A549 (cell line): Measurements from ENCODE around the gene SORBS1. TPM values are rescaled to one million over a fixed set of nuclear protein-coding genes. Genes with fewer than 3 reads are reported as not detected.

Experiments used
- ATAC-seq, 2 experiments: fragments of 200-7000 bp in 1 of 2; fragments of >200 bp in 1 of 2; cut with Nextera tagmentation in 1 of 2; cut with Tn5 transposase in 1 of 2; 3 replicates each; pipeline versions ENCODE4 v1.8.0 to v1.9.1; 2018 to 2020; ENCODE audit warnings: mild to moderate bottlenecking in 1 of 2, moderate library complexity in 1 of 2
- CTCF ChIA-PET: fragments of 300-600 bp; sonication (Branson Sonifier 250); formaldehyde crosslinking; extraction: SDS; loops from one replicate; lab custom pipeline; 2021; ENCODE audit warnings: antibody characterized with exemption, inconsistent platforms; lab: Yijun Ruan, JAX
- POLR2A ChIA-PET: fragments of 350-600 bp; formaldehyde crosslinking; extraction: SDS; loops from one replicate; lab custom pipeline; 2021; ENCODE audit warnings: antibody characterized with exemption, inconsistent platforms; lab: Yijun Ruan, JAX
- DNase-seq, 2 experiments: peaks; one replicate each; pipeline versions ENCODE4 v3.0.0 to v3.0.0-alpha.2; 2011 to 2016; ENCODE audit warnings: low read depth in 1 of 2, low spot score in 1 of 2
- FAIRE-seq: peaks from 2 replicates; lab custom pipeline; 2011; peaks lifted over from hg19 to GRCh38; lab: Jason Lieb, UNC
- H3K27ac ChIP-seq, 2 experiments: fragments of >200 bp; sonication (Bioruptor Twin); formaldehyde crosslinking; 3 replicates each; pipeline ENCODE4 v1.5.1; 2016 to 2017
- H3K4me1 ChIP-seq: fragments of >200 bp; sonication (Bioruptor Twin); formaldehyde crosslinking; 3 replicates; pipeline ENCODE4 v1.6.1; 2016
- H3K4me2 ChIP-seq: fragments of >200 bp; sonication (Bioruptor Twin); formaldehyde crosslinking; 3 replicates; pipeline ENCODE4 v1.6.1; 2016
- H3K4me3 ChIP-seq: fragments of >200 bp; sonication (Bioruptor Twin); formaldehyde crosslinking; 3 replicates; pipeline ENCODE4 v1.5.1; 2016
- H3K9me3 ChIP-seq: fragments of >200 bp; sonication (Bioruptor Twin); formaldehyde crosslinking; 3 replicates; pipeline ENCODE4 v1.6.1; 2016
- BHLHE40 ChIP-seq: IDR thresholded peaks from 2 replicates; pipeline ENCODE4 v1.6.1; 2012; ENCODE audit warnings: low read depth, low read length, inconsistent platforms
- CEBPB ChIP-seq, 2 experiments: fragments of >200 bp in 1 of 2; sonication (Bioruptor Twin) in 1 of 2; formaldehyde crosslinking in 1 of 2; IDR thresholded peaks; 2 replicates each; pipeline ENCODE4 v1.6.1; 2012 to 2016
- EHF ChIP-seq: fragments of 250-450 bp; sonication (Bioruptor Pico); IDR thresholded peaks from 2 replicates; pipeline ENCODE4 v1.5.0; 2020; ENCODE audit warnings: mild to moderate bottlenecking
- EP300 ChIP-seq, 2 experiments: fragments of >200 bp; sonication (Bioruptor Twin); formaldehyde crosslinking; IDR thresholded peaks; 2 replicates in 1 of 2; 3 replicates in 1 of 2; pipeline ENCODE4 v1.6.1; 2016 to 2017
- FOSL2 ChIP-seq, 2 experiments: fragments of 450-650 bp in 1 of 2; fragments of >200 bp in 1 of 2; sonication (Bioruptor Twin) in 1 of 2; formaldehyde crosslinking; IDR thresholded peaks; 2 replicates each; pipeline versions ENCODE4 v1.5.0 to v1.6.1; 2016 to 2020; ENCODE audit warnings: mild to moderate bottlenecking in 1 of 2, moderate library complexity in 1 of 2
- HEYL ChIP-seq: fragments of 250-450 bp; sonication (Bioruptor Pico); IDR thresholded peaks from 2 replicates; pipeline ENCODE4 v1.8.0; 2021; ENCODE audit warnings: mild to moderate bottlenecking, moderate library complexity
- HOXA7 ChIP-seq: fragments of 250-450 bp; sonication (Bioruptor Pico); IDR thresholded peaks from 2 replicates; pipeline ENCODE4 v1.5.0; 2020; ENCODE audit warnings: mild to moderate bottlenecking, moderate library complexity
- HOXB5 ChIP-seq: fragments of 250-450 bp; sonication (Bioruptor Pico); IDR thresholded peaks from 2 replicates; pipeline ENCODE4 v1.5.0; 2020; ENCODE audit warnings: mild to moderate bottlenecking, moderate library complexity
- JUN ChIP-seq, 2 experiments: fragments of >200 bp; sonication (Bioruptor Twin); formaldehyde crosslinking; IDR thresholded peaks; 2 replicates in 1 of 2; 3 replicates in 1 of 2; pipeline ENCODE4 v1.6.1; 2016 to 2017
- JUNB ChIP-seq: fragments of >200 bp; sonication (Bioruptor Twin); formaldehyde crosslinking; IDR thresholded peaks from 2 replicates; pipeline ENCODE4 v1.6.1; 2016
- KDM5A ChIP-seq: fragments of 200-600 bp; sonication (generic); IDR thresholded peaks from 2 replicates; pipeline ENCODE4 v1.6.1; 2016; ENCODE audit warnings: antibody characterized with exemption, mild to moderate bottlenecking
- MYC ChIP-seq: IDR thresholded peaks from 2 replicates; pipeline ENCODE4 v1.6.1; 2012; ENCODE audit warnings: mild to moderate bottlenecking, inconsistent platforms, low read length, improper control_type of control experiment, borderline replicate concordance
- NPAS2 ChIP-seq: fragments of 250-450 bp; sonication (Bioruptor Pico); IDR thresholded peaks from 2 replicates; pipeline ENCODE4 v1.8.0; 2022; ENCODE audit warnings: mild to moderate bottlenecking, moderate library complexity, borderline replicate concordance
- NR3C1 ChIP-seq: fragments of >200 bp; sonication (Bioruptor Twin); formaldehyde crosslinking; IDR thresholded peaks from 3 replicates; pipeline ENCODE4 v1.6.1; 2017
- POLR2A ChIP-seq: IDR thresholded peaks from 2 replicates; pipeline ENCODE4 v1.6.1; 2012; ENCODE audit warnings: mild to moderate bottlenecking, low read length
- RAD21 ChIP-seq, 2 experiments: fragments of >200 bp in 1 of 2; sonication (Bioruptor Twin) in 1 of 2; formaldehyde crosslinking in 1 of 2; IDR thresholded peaks in 1 of 2; conservative IDR thresholded peaks in 1 of 2; 2 replicates in 1 of 2; 3 replicates in 1 of 2; pipeline ENCODE4 v1.6.1; 2012 to 2018; ENCODE audit warnings: inconsistent platforms in 1 of 2
- RARB ChIP-seq: fragments of 250-450 bp; sonication (Bioruptor Pico); IDR thresholded peaks from 2 replicates; pipeline ENCODE4 v1.8.0; 2021; ENCODE audit warnings: mild to moderate bottlenecking, moderate library complexity
- RNF2 ChIP-seq: fragments of 200-600 bp; sonication (generic); IDR thresholded peaks from 2 replicates; pipeline ENCODE4 v1.6.1; 2016; ENCODE audit warnings: low read depth, mild to moderate bottlenecking, antibody characterized with exemption, moderate library complexity, borderline replicate concordance
- TP53 ChIP-seq: fragments of 250-450 bp; sonication (Bioruptor Pico); IDR thresholded peaks from 2 replicates; pipeline ENCODE4 v1.5.0; 2021; ENCODE audit warnings: mild to moderate bottlenecking, moderate library complexity
- ZSCAN20 ChIP-seq: fragments of 250-450 bp; sonication (Bioruptor Pico); IDR thresholded peaks from 2 replicates; pipeline ENCODE4 v1.8.0; 2022; ENCODE audit warnings: mild to moderate bottlenecking, moderate library complexity
- WGBS: methylation state at CpG from one replicate; pipeline ENCODE4 v1.1.6; 2017; ENCODE audit errors: missing lambda C conversion rate; 5-methylcytosine and 5-hydroxymethylcytosine counted together
- polyA plus RNA-seq, 4 experiments: library from polyadenylated mRNA; depleted of rRNA in 3 of 4; stranded (reverse); fragments of >200 nt; fragmentation: RNase III in 1 of 4; extraction: RNeasy Plus Mini Kit Qiagen cat#74134 plus additional on column Dnase treatment in 1 of 4; gene quantifications; 2 replicates in 3 of 4; 3 replicates in 1 of 4; pipeline ENCODE4 v1.2.3, GENCODE V29; 2011 to 2017
- TF ChIP-seq, protein P1 (sequence below): fragments of 150-350 bp; IDR thresholded peaks from 2 replicates; pipeline ENCODE4 v1.6.1; 2014; ENCODE audit warnings: low read depth, mild to moderate bottlenecking, low read length
- TF ChIP-seq, protein P2 (sequence below): fragments of >200 bp; sonication (Bioruptor Twin); formaldehyde crosslinking; IDR thresholded peaks from 3 replicates; pipeline ENCODE4 v1.6.1; 2016
- TF ChIP-seq, protein P3 (sequence below): IDR thresholded peaks from 2 replicates; pipeline ENCODE4 v1.6.1; 2012
- TF ChIP-seq, protein P4 (sequence below): fragments of 250-450 bp; sonication (Bioruptor Pico); IDR thresholded peaks from 2 replicates; pipeline ENCODE4 v1.5.0; 2020; ENCODE audit warnings: low read depth, mild to moderate bottlenecking, moderate library complexity
- TF ChIP-seq, protein P5 (sequence below): fragments of 200-600 bp; sonication (generic); IDR thresholded peaks from 2 replicates; pipeline ENCODE4 v1.6.1; 2016; ENCODE audit warnings: antibody characterized with exemption, mild to moderate bottlenecking, moderate library complexity

The SORBS1 gene
- polyA plus RNA-seq, 2 of the 4 experiments (the other 2 are of a cell fraction): 0.39 to 0.80 TPM

DNA sequence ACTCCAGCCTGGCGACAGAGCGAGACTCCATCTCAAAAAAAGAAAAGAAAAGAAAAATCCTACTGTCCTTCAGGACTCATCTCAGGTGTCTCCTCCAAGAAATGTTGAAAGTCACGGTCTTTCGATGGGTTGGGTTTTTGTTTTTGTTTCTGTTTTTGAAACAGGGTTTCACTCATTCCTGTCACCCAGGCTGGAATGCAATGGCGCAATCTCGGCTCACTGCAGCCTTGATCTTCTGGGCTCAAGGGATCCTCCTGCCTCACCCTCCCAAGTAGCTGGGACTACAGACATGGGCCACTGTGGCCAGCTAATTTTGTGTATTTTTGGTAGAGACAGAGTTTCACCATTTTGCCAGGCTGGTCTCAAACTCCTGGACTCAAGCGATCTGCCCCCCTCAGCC, 3.1 kb upstream of the SORBS1 start:
- ATAC-seq (no peak), DNase-seq (no peak), FAIRE-seq (no peak)
- no peak overlapping the region for H3K4me3 ChIP-seq
- ChIA-PET POLR2A (no interaction called here), CTCF (no interaction called here)
- 0 out of 3 replicates have a peak, but pooled peaks cover 6% of the 10 kb centered on the region for H3K4me1 ChIP-seq
- WGBS: 86% methylated on average over 7 of the region's 7 CpGs
- H3K9me3 ChIP-seq: no peaks in the 10 kb centered on the region
- H3K27ac ChIP-seq: no peak overlapping the region
- TF ChIP-seq JUNB: no peak
- TF ChIP-seq BHLHE40: no peak
- TF ChIP-seq HOXA7 (CRISPR knock-in tag): no peak
- TF ChIP-seq EP300 (IDR thresholded peaks at IDR 0.05): no peak
- TF ChIP-seq, protein P1, sequence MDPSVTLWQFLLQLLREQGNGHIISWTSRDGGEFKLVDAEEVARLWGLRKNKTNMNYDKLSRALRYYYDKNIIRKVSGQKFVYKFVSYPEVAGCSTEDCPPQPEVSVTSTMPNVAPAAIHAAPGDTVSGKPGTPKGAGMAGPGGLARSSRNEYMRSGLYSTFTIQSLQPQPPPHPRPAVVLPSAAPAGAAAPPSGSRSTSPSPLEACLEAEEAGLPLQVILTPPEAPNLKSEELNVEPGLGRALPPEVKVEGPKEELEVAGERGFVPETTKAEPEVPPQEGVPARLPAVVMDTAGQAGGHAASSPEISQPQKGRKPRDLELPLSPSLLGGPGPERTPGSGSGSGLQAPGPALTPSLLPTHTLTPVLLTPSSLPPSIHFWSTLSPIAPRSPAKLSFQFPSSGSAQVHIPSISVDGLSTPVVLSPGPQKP: no peak
- no peak for TF ChIP-seq MYC
- no peak for TF ChIP-seq EHF (CRISPR knock-in tag)
- no peak for TF ChIP-seq NPAS2 (CRISPR knock-in tag)
- no peak for TF ChIP-seq CEBPB (IDR thresholded peaks at IDR 0.05)
- no peak for TF ChIP-seq RAD21 (conservative IDR thresholded peaks at IDR 0.05 in 1 of 2, IDR thresholded peaks at IDR 0.05 in 1 of 2)
- no peak for TF ChIP-seq NR3C1
- H3K4me2 ChIP-seq: no peak overlapping the region

DNA sequence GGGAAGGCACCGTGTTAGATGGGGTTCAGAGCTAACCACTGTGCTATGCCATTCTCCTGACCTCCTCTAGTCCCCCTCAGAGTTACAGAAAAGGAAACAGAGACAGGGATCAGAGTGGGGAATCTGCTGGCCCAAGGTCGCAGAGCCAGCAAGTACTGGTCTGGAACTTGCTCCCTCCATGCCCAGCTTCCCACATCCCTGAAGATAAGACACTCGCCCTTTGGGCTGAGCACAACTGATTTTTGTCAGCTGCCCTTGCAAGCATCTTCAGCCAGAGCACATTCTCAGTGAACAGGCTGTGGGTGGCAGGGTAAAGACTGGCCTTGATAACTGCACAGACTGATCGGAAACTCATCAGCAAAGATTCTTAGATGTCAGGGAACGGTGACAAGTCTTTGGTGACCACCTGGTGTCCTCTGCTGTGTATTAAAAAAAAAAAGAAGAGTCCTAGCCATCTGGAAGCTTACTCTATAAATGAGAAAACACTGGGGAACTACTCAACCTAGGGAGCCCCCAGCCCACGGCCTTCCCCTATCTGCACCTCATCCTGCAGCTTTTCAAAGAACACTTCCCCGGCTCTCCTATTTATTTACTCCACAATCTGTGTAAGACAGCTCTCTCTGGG, 1.3 kb upstream of the SORBS1 start:
- 41% methylated on average over 7 of the region's 7 CpGs for WGBS
- no peak overlapping the region for H3K4me3 ChIP-seq
- H3K4me1 ChIP-seq: 0 out of 3 replicates have a peak, but pooled peaks cover 6% of the 10 kb centered on the region
- no peak overlapping the region for H3K27ac ChIP-seq
- CTCF ChIA-PET: interaction anchor here (0.6 to 1.7 kb wide), 4 partner anchors 24 to 1641 kb away, joined by 3 to 7 read pairs (median 3); no protein-coding TSS in a partner anchor
- TF ChIP-seq KDM5A (no peak), EP300 (IDR thresholded peaks at IDR 0.05) (no peak), CEBPB (IDR thresholded peaks at IDR 0.05) (no peak), FOSL2 (IDR thresholded peaks at IDR 0.05) (no peak), FOSL2 (CRISPR knock-in tag; IDR thresholded peaks at IDR 0.05) (no peak), HOXA7 (CRISPR knock-in tag) (no peak), ZSCAN20 (CRISPR knock-in tag) (no peak), POLR2A (no peak), HEYL (CRISPR knock-in tag) (no peak), RNF2 (no peak), JUNB (no peak), JUN (IDR thresholded peaks at IDR 0.05) (no peak), MYC (no peak), TP53 (CRISPR knock-in tag) (no peak), HOXB5 (no peak), RAD21 (conservative IDR thresholded peaks at IDR 0.05 in 1 of 2, IDR thresholded peaks at IDR 0.05 in 1 of 2) (no peak), RARB (CRISPR knock-in tag) (no peak)
- TF ChIP-seq, protein P2, sequence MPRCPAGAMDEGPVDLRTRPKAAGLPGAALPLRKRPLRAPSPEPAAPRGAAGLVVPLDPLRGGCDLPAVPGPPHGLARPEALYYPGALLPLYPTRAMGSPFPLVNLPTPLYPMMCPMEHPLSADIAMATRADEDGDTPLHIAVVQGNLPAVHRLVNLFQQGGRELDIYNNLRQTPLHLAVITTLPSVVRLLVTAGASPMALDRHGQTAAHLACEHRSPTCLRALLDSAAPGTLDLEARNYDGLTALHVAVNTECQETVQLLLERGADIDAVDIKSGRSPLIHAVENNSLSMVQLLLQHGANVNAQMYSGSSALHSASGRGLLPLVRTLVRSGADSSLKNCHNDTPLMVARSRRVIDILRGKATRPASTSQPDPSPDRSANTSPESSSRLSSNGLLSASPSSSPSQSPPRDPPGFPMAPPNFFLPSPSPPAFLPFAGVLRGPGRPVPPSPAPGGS: no peak
- TF ChIP-seq, protein P3, sequence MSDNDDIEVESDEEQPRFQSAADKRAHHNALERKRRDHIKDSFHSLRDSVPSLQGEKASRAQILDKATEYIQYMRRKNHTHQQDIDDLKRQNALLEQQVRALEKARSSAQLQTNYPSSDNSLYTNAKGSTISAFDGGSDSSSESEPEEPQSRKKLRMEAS: no peak
- TF ChIP-seq, protein P4, sequence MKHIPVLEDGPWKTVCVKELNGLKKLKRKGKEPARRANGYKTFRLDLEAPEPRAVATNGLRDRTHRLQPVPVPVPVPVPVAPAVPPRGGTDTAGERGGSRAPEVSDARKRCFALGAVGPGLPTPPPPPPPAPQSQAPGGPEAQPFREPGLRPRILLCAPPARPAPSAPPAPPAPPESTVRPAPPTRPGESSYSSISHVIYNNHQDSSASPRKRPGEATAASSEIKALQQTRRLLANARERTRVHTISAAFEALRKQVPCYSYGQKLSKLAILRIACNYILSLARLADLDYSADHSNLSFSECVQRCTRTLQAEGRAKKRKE (CRISPR knock-in tag): no peak
- TF ChIP-seq, protein P5, sequence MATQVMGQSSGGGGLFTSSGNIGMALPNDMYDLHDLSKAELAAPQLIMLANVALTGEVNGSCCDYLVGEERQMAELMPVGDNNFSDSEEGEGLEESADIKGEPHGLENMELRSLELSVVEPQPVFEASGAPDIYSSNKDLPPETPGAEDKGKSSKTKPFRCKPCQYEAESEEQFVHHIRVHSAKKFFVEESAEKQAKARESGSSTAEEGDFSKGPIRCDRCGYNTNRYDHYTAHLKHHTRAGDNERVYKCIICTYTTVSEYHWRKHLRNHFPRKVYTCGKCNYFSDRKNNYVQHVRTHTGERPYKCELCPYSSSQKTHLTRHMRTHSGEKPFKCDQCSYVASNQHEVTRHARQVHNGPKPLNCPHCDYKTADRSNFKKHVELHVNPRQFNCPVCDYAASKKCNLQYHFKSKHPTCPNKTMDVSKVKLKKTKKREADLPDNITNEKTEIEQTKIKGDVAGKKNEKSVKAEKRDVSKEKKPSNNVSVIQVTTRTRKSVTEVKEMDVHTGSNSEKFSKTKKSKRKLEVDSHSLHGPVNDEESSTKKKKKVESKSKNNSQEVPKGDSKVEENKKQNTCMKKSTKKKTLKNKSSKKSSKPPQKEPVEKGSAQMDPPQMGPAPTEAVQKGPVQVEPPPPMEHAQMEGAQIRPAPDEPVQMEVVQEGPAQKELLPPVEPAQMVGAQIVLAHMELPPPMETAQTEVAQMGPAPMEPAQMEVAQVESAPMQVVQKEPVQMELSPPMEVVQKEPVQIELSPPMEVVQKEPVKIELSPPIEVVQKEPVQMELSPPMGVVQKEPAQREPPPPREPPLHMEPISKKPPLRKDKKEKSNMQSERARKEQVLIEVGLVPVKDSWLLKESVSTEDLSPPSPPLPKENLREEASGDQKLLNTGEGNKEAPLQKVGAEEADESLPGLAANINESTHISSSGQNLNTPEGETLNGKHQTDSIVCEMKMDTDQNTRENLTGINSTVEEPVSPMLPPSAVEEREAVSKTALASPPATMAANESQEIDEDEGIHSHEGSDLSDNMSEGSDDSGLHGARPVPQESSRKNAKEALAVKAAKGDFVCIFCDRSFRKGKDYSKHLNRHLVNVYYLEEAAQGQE: no peak
- TF ChIP-seq, all 56 proteins: peak for 0
- FAIRE-seq: no peak
- Histone ChIP-seq H3K4me2 (no peak overlapping the region), H3K9me3 (no peaks in the 10 kb centered on the region)
- no peak for DNase-seq
- no peak for ATAC-seq
- POLR2A ChIA-PET: no interaction called here
